Measurements from ENCODE around the gene TPTE2.
"Not testable (repeated sequence)": the region's sequence is repeated elsewhere in the genome, so short reads cannot be mapped to it uniquely, and the experiment has no call there.

The TPTE2 gene

GRCh38 chr13:19382746-19383511 is 178.4 kb downstream of the TPTE2 start:
- DNase-seq (ENCODE audit: low read depth); H3K4me1 ChIP-seq (ENCODE audit: control insufficient read depth, insufficient read depth, low read length); H3K9ac ChIP-seq (ENCODE audit: low read length); H3K9me3 ChIP-seq (ENCODE audit: control insufficient read depth, low read length); H3K36me3 ChIP-seq (ENCODE audit: control insufficient read depth, insufficient read depth, low read length, severe bottlenecking); H3K27me3 ChIP-seq (replicated peaks; ENCODE audit: control insufficient read depth, insufficient read depth, low read length); H3K4me3 ChIP-seq (ENCODE audit: low read length): not testable (repeated sequence)

GRCh38 chr13:19382111-19382510 is 179.2 kb downstream of the TPTE2 start:
- no peak overlapping the region for H3K9ac ChIP-seq (ENCODE audit: low read length)
- H3K27me3 ChIP-seq (replicated peaks; ENCODE audit: control insufficient read depth, insufficient read depth, low read length), result no peaks in the 10 kb centered on the region
- H3K36me3 ChIP-seq (ENCODE audit: control insufficient read depth, insufficient read depth, low read length, severe bottlenecking), result no peaks in the 10 kb centered on the region
- DNase-seq (ENCODE audit: low read depth), result no peak
- no peak overlapping the region for H3K4me3 ChIP-seq (ENCODE audit: low read length)
- H3K9me3 ChIP-seq (ENCODE audit: control insufficient read depth, low read length), result no peaks in the 10 kb centered on the region
- H3K4me1 ChIP-seq (ENCODE audit: control insufficient read depth, insufficient read depth, low read length), result no peaks in the 10 kb centered on the region
